Loucy (cell line): Measurements from ENCODE around the gene MMEL1.

ENCODE experiments used
- CTCF ChIP-seq: fragments of 200-600 bp; sonication (generic); conservative IDR thresholded peaks from 2 replicates; pipeline ENCODE4 v1.5.1; 2014; ENCODE audit warnings: mild to moderate bottlenecking, antibody characterized with exemption, low read length
- EZH2phosphoT487 ChIP-seq: fragments of 200-600 bp; IDR thresholded peaks from 2 replicates; pipeline ENCODE4 v1.6.1; 2018; ENCODE audit warnings: antibody characterized with exemption, mild to moderate bottlenecking, moderate library complexity, borderline replicate concordance

DNA sequence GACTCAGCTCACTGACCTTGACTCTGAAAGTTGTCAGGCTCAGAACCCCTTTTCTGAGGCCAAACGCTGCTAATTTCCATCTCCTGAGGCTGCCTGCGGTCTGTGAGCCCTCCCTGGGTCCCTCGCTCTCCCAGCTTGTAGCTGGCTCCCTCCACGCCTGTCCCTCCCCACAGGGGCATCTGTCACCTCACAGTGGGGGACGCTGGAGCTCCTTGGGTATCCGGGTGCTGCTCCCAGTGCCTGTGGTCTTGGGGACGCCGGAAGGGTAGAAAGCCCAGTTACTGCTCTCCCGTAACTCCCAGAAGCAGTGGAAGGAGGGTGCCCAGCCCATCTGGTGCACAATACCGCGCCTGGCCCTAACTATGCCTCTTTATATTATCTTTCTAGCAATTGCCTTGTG lies 13.0 kb upstream of the MMEL1 start:
- TF ChIP-seq CTCF (no peak), EZH2phosphoT487 (no peak)
